Fibroblast of skin of left biceps (primary cell): ENCODE data around the gene TRMT44.
A peak's percentile ranks its signal among the peaks of the same experiment; 100 is the strongest.
"Not testable (repeated sequence)": the region's sequence is repeated elsewhere in the genome, so short reads cannot be mapped to it uniquely, and the experiment has no call there.

Source experiments
- DNase-seq, 2 experiments: peaks; one replicate each; pipeline ENCODE4 v3.0.0-alpha.2; 2013; ENCODE audit warnings: low read depth in 2 of 2

The TRMT44 gene

GRCh38 chr4:8468746-8469535 is 28.4 kb downstream of the TRMT44 start:
- peak in 1 of 2 experiments; percentile 6 for DNase-seq

GRCh38 chr4:8469550-8469949 is 29.0 kb downstream of the TRMT44 start:
- DNase-seq = no peak

GRCh38 chr4:8470451-8471024 is 30.0 kb downstream of the TRMT44 start:
- DNase-seq = no peak

GRCh38 chr4:8471211-8471875 is 30.8 kb downstream of the TRMT44 start:
- DNase-seq = no peak

- DNase-seq = no peak
These were observed 31.6 kb downstream of the TRMT44 start for GRCh38 chr4:8472158-8472688.

GRCh38 chr4:8472689-8473197 is 32.2 kb downstream of the TRMT44 start:
- DNase-seq = peak; percentile 75 to 77

- DNase-seq = no peak
These were observed 32.8 kb downstream of the TRMT44 start for GRCh38 chr4:8473198-8473919.

- DNase-seq = no peak
These were observed 33.5 kb downstream of the TRMT44 start for GRCh38 chr4:8473920-8474590.

GRCh38 chr4:8474856-8475255 is 34.3 kb downstream of the TRMT44 start:
- no peak for DNase-seq

GRCh38 chr4:8475751-8476575 is 35.4 kb downstream of the TRMT44 start:
- no peak for DNase-seq

- no peak for DNase-seq
These were observed 36.6 kb downstream of the TRMT44 start for GRCh38 chr4:8477095-8477635.

GRCh38 chr4:8477676-8478075 is 37.1 kb downstream of the TRMT44 start:
- no peak for DNase-seq

GRCh38 chr4:8478371-8478770 is 37.8 kb downstream of the TRMT44 start:
- DNase-seq = no peak

- DNase-seq = peak in 1 of 2 experiments; percentile 6
These were observed 38.5 kb downstream of the TRMT44 start for GRCh38 chr4:8478801-8479744.

GRCh38 chr4:8480221-8480620 is 39.6 kb downstream of the TRMT44 start:
- DNase-seq = no peak

- DNase-seq = not testable (repeated sequence)
These were observed 46.1 kb downstream of the TRMT44 start for GRCh38 chr4:8486643-8487042.

- DNase-seq = no peak
These were observed 48.3 kb downstream of the TRMT44 start for GRCh38 chr4:8488791-8489369.

GRCh38 chr4:8491478-8491877 is 50.9 kb downstream of the TRMT44 start:
- DNase-seq = not testable (repeated sequence)
